K562 (cell line): ENCODE measurements around the gene AP5Z1. TPM values are rescaled to one million over a fixed set of nuclear protein-coding genes. Genes with fewer than 3 reads are reported as not detected.

Experiments used
- ATAC-seq: fragments of 200-7000 bp; cut with Tn5 transposase; 3 replicates; pipeline ENCODE4 v1.9.1; 2020; ENCODE audit warnings: moderate library complexity
- BruUV-seq: library from RNA; stranded (reverse); fragments of 400-500 nt; replicated peaks from 2 replicates; lab custom pipeline; 2021; lab: Mats Ljungman, UMichigan
- CTCF ChIA-PET: fragments of 300-600 bp; formaldehyde crosslinking; extraction: SDS; loops from one replicate; lab custom pipeline; 2021; ENCODE audit warnings: low intra/inter-chr PET ratio; lab: Yijun Ruan, JAX
- POLR2A ChIA-PET: fragments of 300-600, 350-650 bp; sonication (Branson Sonifier 250); formaldehyde crosslinking; extraction: SDS; loops from one replicate; lab custom pipeline; 2021; ENCODE audit warnings: antibody characterized with exemption, inconsistent platforms; lab: Yijun Ruan, JAX
- DNase-seq, 4 experiments: peaks; one replicate each; pipeline versions ENCODE4 v3.0.0 to v3.0.0-alpha.2; 2011 to 2018; ENCODE audit warnings: low spot score in 3 of 4, mixed read lengths in 3 of 4; ENCODE audit errors: extremely low read depth in 1 of 4
- FAIRE-seq: peaks from 2 replicates; lab custom pipeline; 2011; peaks lifted over from hg19 to GRCh38; lab: Jason Lieb, UNC
- H2AFZ ChIP-seq: 2 replicates; pipeline ENCODE4 v1.6.0; 2011; ENCODE audit warnings: low read depth, low read length, control low read depth, inconsistent platforms
- H3K27ac ChIP-seq: fragments of 200-600 bp; 3 replicates; pipeline ENCODE4 v1.8.0; 2011; ENCODE audit warnings: low read depth, mild to moderate bottlenecking, control low read depth, inconsistent platforms, low read length, moderate library complexity, mixed read lengths; ENCODE audit errors: extremely low read depth
- H3K27me3 ChIP-seq, 2 experiments: fragments of 300-600 bp in 1 of 2; 2 replicates in 1 of 2; 3 replicates in 1 of 2; pipeline versions ENCODE4 v1.6.0 to v1.8.0; 2011; ENCODE audit warnings: inconsistent platforms in 2 of 2, low read length in 2 of 2, mild to moderate bottlenecking in 1 of 2, mixed read lengths in 1 of 2, moderate library complexity in 1 of 2; ENCODE audit not compliant: control insufficient read depth in 2 of 2, insufficient read depth in 2 of 2
- H3K36me3 ChIP-seq: fragments of 300-600 bp; 3 replicates; pipeline ENCODE4 v1.8.0; 2011; ENCODE audit warnings: mild to moderate bottlenecking, low read length, inconsistent platforms; ENCODE audit not compliant: control insufficient read depth, insufficient read depth
- H3K4me1 ChIP-seq, 2 experiments: fragments of 200-600 bp in 1 of 2; replicated peaks in 1 of 2; 2 replicates in 1 of 2; 3 replicates in 1 of 2; pipeline versions ENCODE4 v1.5.1 to v1.8.0; 2011; ENCODE audit warnings: inconsistent platforms in 2 of 2, low read length in 2 of 2, mild to moderate bottlenecking in 1 of 2, mixed read lengths in 1 of 2, moderate library complexity in 1 of 2; ENCODE audit not compliant: control insufficient read depth in 2 of 2, insufficient read depth in 2 of 2
- H3K4me2 ChIP-seq: 2 replicates; pipeline ENCODE4 v1.6.1; 2011; ENCODE audit warnings: low read length, control low read depth, inconsistent platforms, mixed read lengths; ENCODE audit not compliant: insufficient read depth
- H3K4me3 ChIP-seq: fragments of 200-600 bp; sonication (generic), shearing (Covaris generic); 2 replicates; pipeline ENCODE4 v1.5.1; 2016; ENCODE audit warnings: control low read depth, inconsistent platforms
- H3K79me2 ChIP-seq: fragments of 200-600 bp; 3 replicates; pipeline ENCODE4 v1.8.0; 2011; ENCODE audit warnings: low read length, inconsistent platforms; ENCODE audit not compliant: control insufficient read depth, insufficient read depth
- H3K9ac ChIP-seq, 2 experiments: 2 replicates each; pipeline versions ENCODE4 v1.6.0 to v1.6.1; 2011; ENCODE audit warnings: low read depth in 2 of 2, low read length in 2 of 2, control low read depth in 1 of 2, inconsistent platforms in 1 of 2, mild to moderate bottlenecking in 1 of 2, mixed read lengths in 1 of 2; ENCODE audit not compliant: insufficient read depth in 1 of 2
- H3K9me1 ChIP-seq: one replicate; pipeline ENCODE4 v1.6.0; 2011; ENCODE audit warnings: inconsistent platforms, mild to moderate bottlenecking, low read length, moderate library complexity; ENCODE audit not compliant: control insufficient read depth, insufficient read depth
- H3K9me3 ChIP-seq: replicated peaks from 2 replicates; pipeline ENCODE4 v1.5.1; 2011; ENCODE audit warnings: low read depth, low read length, inconsistent platforms; ENCODE audit not compliant: control insufficient read depth, insufficient read depth
- H4K20me1 ChIP-seq: replicated peaks from 2 replicates; pipeline ENCODE4 v1.6.1; 2011; ENCODE audit warnings: low read length, inconsistent platforms, mixed read lengths; ENCODE audit not compliant: control insufficient read depth, insufficient read depth
- ASH1L ChIP-seq: fragments of 450-650 bp; IDR thresholded peaks from 2 replicates; pipeline ENCODE4 v1.6.1; 2018; ENCODE audit warnings: borderline replicate concordance, mild to moderate bottlenecking, low read depth; ENCODE audit not compliant: partially characterized antibody
- CEBPG ChIP-seq, 3 experiments: fragments of 200-800 bp in 1 of 3; sonication (Bioruptor generic) in 1 of 3; sonication (generic) in 1 of 3; formaldehyde crosslinking in 1 of 3; IDR thresholded peaks in 2 of 3; conservative IDR thresholded peaks in 1 of 3; 2 replicates each; pipeline versions ENCODE4 v1.6.1 to v1.8.0; 2016 to 2022; ENCODE audit warnings: missing compliant biosample characterization in 2 of 3, missing genetic modification characterization in 2 of 3, mild to moderate bottlenecking in 1 of 3, missing genetic modification reagents in 1 of 3
- FOSL1 ChIP-seq: fragments of 200-800 bp; sonication (Bioruptor generic); conservative IDR thresholded peaks from 2 replicates; pipeline ENCODE4 v1.6.1; 2016; ENCODE audit warnings: missing genetic modification characterization, missing compliant biosample characterization
- HNRNPH1 ChIP-seq: fragments of 200-400 bp; formaldehyde crosslinking; optimal IDR thresholded peaks from 2 replicates; pipeline ENCODE3; 2017; ENCODE audit warnings: low read depth, mild to moderate bottlenecking, low read length, moderate library complexity
- NRF1 ChIP-seq, 2 experiments: fragments of 450-650 bp; IDR thresholded peaks in 1 of 2; conservative IDR thresholded peaks in 1 of 2; 2 replicates each; pipeline ENCODE4 v1.6.1; 2014; ENCODE audit warnings: mild to moderate bottlenecking in 2 of 2
- RBBP5 ChIP-seq: fragments of 200-600 bp; sonication (generic); IDR thresholded peaks from 2 replicates; pipeline ENCODE4 v1.6.1; 2012; ENCODE audit warnings: borderline replicate concordance, mild to moderate bottlenecking, low read length, control low read depth, inconsistent platforms; ENCODE audit not compliant: insufficient read depth, poor library complexity, severe bottlenecking
- U2AF1 ChIP-seq: fragments of 200-400 bp; formaldehyde crosslinking; optimal IDR thresholded peaks from 2 replicates; pipeline ENCODE3; 2017; ENCODE audit warnings: mild to moderate bottlenecking, low read depth, low read length, moderate library complexity
- ZNF57 ChIP-seq: fragments of 450-650 bp; formaldehyde crosslinking; IDR thresholded peaks from 2 replicates; pipeline ENCODE4 v1.4.0; 2020; ENCODE audit warnings: mild to moderate bottlenecking, moderate library complexity
- WGBS: fragments of 100-300 bp; shearing (Covaris generic); methylation state at CpG from one replicate; pipeline ENCODE4 v1.1.6; 2016; ENCODE audit warnings: low coverage, mixed read lengths; ENCODE audit not compliant: insufficient coverage; ENCODE audit errors: missing lambda C conversion rate; 5-methylcytosine and 5-hydroxymethylcytosine counted together
- in situ Hi-C: fragments of 300-500 bp; cut with MboI; formaldehyde crosslinking; loops from 4 replicates; pipeline ENCODE4 v1.15.0; 2018; ENCODE audit warnings: inconsistent platforms, mixed read lengths
- intact Hi-C: fragments of 100-400 bp; cut with micrococcal nuclease; formaldehyde crosslinking; loops from 2 replicates; pipeline ENCODE4 v1.14.2; 2022
- polyA plus RNA-seq, 8 experiments: library from polyadenylated mRNA; depleted of rRNA in 4 of 8; stranded (reverse) in 5 of 8; unstranded in 3 of 8; fragments of >200 nt; fragmentation: Nextera tagmentation in 2 of 8; fragmentation: Illumina TruSeq in 1 of 8; extraction: Ambion mirVana in 2 of 8; extraction: Trizol in 1 of 8; gene quantifications; 2 replicates each; pipeline versions ENCODE4 v1.2.1 to v1.2.3, GENCODE V29; 2011 to 2014; ENCODE audit warnings: inconsistent platforms in 1 of 8, missing spikeins in 1 of 8
- total RNA-seq, 7 experiments: library from RNA; depleted of rRNA in 6 of 7; stranded (reverse); fragments of >200 nt in 6 of 7; fragmentation: Illumina TruSeq in 2 of 7; extraction: Trizol in 2 of 7; gene quantifications; 2 replicates each; pipeline versions ENCODE4 v1.2.1 to v1.2.3, GENCODE V29; 2011 to 2021; ENCODE audit warnings: low replicate concordance in 1 of 7

The AP5Z1 gene
- total and polyA plus RNA-seq, 9 of the 15 experiments (the other 6 are each of a cell fraction or from before 2014, with no cell fraction given), result 0.06 to 31.1 (median 6.4) TPM

DNA sequence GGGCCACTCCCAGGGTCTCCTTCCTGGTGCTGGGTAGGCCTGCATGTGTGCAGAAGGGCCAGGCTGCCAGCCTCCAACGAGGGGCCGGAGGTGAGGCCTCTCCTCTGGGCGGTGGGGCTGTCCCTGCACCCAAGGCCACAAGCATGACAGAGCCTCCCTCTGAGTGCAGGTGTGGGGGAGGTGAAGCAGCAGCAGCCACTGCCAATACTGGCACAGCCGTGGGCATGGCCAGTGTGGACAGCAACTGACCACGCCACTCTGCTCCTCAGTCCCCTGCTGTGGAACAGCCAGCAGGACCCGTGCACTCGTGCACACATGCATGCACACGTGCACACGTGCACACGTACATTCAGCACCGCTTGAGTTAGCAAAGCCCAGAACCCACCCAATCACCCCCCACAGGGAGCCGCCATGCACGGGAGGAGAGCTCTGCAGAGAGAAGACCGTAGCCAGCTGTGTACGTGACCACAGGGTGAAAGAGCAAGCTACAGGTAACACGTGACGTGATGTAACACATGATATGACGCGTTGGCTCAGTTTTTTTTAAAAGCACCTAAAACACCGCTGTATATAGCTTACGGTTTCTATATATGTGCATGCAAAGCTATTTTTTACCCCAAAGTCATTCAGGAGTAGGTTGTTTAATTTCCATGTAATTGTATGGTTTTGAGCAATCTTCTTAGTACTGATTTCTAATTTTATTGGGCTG is 63.4 kb downstream of the AP5Z1 start:
- FAIRE-seq (no peak), ATAC-seq (no peak), DNase-seq (no peak)
- TF ChIP-seq HNRNPH1, result no peak
- no peak for TF ChIP-seq CEBPG (CRISPR knock-in tag; IDR thresholded peaks at IDR 0.05)
- no peak for TF ChIP-seq CEBPG (tag; conservative IDR thresholded peaks at IDR 0.05 in 1 of 2, IDR thresholded peaks at IDR 0.05 in 1 of 2)
- no peak overlapping the region for H2AFZ ChIP-seq
- intact Hi-C loops, result no loop called here
- WGBS, result 65% methylated on average over 21 of the region's 21 CpGs
- H4K20me1 ChIP-seq, result peaks cover 5% of the 10 kb centered on the region
- ChIA-PET CTCF (no interaction called here), POLR2A (interaction anchor here (0.6 kb wide), 1 partner anchor 8 kb away, joined by 3 read pairs; no protein-coding TSS in a partner anchor)
- H3K27ac ChIP-seq, result no peak overlapping the region
- BruUV-seq, result no TSS peak
- no peaks in the 10 kb centered on the region for H3K9me3 ChIP-seq
- H3K4me1 ChIP-seq, result peaks cover 0 to 32% of the 10 kb centered on the region in 2 experiments; a peak in 2 of 5 replicates
- no peak overlapping the region; a peak in 1 of 4 replicates for H3K9ac ChIP-seq
- no peak overlapping the region for H3K4me3 ChIP-seq
- no peaks in the 10 kb centered on the region for H3K9me1 ChIP-seq
- H3K27me3 ChIP-seq, result no peaks in the 10 kb centered on the region
- H3K4me2 ChIP-seq, result no peak overlapping the region
- in situ Hi-C loops, result no loop called here
- H3K79me2 ChIP-seq, result no peaks in the 10 kb centered on the region; the same call in 2 of the 3 replicates
- no peaks in the 10 kb centered on the region for H3K36me3 ChIP-seq

GRCh38 chr7:4840079-4840501 is 64.7 kb downstream of the AP5Z1 start:
- POLR2A ChIA-PET, result interaction anchor here (0.7 kb wide), 1 partner anchor 43 kb away, joined by 3 read pairs; the partner anchor contains the start of gene RADIL
- FAIRE-seq (no peak), ATAC-seq (no peak), DNase-seq (no peak)
- Histone ChIP-seq H2AFZ (no peak overlapping the region), H3K9me1 (no peaks in the 10 kb centered on the region), H3K4me3 (no peak overlapping the region), H4K20me1 (peaks cover 5% of the 10 kb centered on the region), H3K9me3 (no peaks in the 10 kb centered on the region), H3K79me2 (no peaks in the 10 kb centered on the region; the same call in 2 of the 3 replicates), H3K4me2 (no peak overlapping the region), H3K27me3 (no peaks in the 10 kb centered on the region), H3K27ac (no peak overlapping the region), H3K4me1 (peaks cover 0 to 25% of the 10 kb centered on the region in 2 experiments; a peak in 2 of 5 replicates), H3K9ac (no peak overlapping the region)
- in situ Hi-C loops, result no loop called here
- WGBS, result 69% methylated on average over 14 of the region's 16 CpGs
- BruUV-seq, result no TSS peak
- intact Hi-C loops, result no loop called here
- no peak for TF ChIP-seq FOSL1
- TF ChIP-seq U2AF1, result no peak
- TF ChIP-seq ASH1L, result no peak
- no peak for TF ChIP-seq ZNF57 (CRISPR knock-in tag)
- TF ChIP-seq RBBP5, result no peak
- no peak for TF ChIP-seq NRF1 (conservative IDR thresholded peaks at IDR 0.05 in 1 of 2, IDR thresholded peaks at IDR 0.05 in 1 of 2)
- TF ChIP-seq, all 486 proteins: peak for 0
- H3K36me3 ChIP-seq, result no peaks in the 10 kb centered on the region
- CTCF ChIA-PET, result no interaction called here
